Loucy (cell line): ENCODE measurements around the gene CAMTA1.

Source experiments
- EZH2phosphoT487 ChIP-seq: fragments of 200-600 bp; IDR thresholded peaks from 2 replicates; pipeline ENCODE4 v1.6.1; 2018; ENCODE audit warnings: antibody characterized with exemption, mild to moderate bottlenecking, moderate library complexity, borderline replicate concordance
- TF ChIP-seq, protein P1 (sequence below): fragments of 200-600 bp; sonication (generic); conservative IDR thresholded peaks from 2 replicates; pipeline ENCODE4 v1.5.1; 2014; ENCODE audit warnings: mild to moderate bottlenecking, antibody characterized with exemption, low read length

DNA sequence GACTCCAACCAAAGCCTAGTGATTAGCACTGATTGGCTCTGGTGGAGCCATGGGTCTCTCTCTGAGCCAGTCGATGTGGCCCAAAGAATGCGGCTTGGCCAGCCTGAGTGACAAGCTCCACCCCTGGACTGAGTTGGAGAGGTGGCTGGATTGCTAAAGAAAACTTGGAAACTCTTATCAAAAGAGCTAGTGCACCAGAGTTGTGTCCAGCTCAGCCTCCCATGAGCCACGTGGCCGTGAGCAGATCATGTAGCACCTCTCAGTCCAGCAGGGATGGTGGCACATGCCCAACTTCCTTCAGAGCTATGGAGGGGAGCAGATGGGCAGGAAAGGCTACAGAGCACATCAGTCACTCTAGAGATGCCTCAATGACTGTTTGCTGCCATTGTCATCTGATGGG is 843.0 kb downstream of the CAMTA1 start:
- TF ChIP-seq EZH2phosphoT487, result no peak
- TF ChIP-seq, protein P1, sequence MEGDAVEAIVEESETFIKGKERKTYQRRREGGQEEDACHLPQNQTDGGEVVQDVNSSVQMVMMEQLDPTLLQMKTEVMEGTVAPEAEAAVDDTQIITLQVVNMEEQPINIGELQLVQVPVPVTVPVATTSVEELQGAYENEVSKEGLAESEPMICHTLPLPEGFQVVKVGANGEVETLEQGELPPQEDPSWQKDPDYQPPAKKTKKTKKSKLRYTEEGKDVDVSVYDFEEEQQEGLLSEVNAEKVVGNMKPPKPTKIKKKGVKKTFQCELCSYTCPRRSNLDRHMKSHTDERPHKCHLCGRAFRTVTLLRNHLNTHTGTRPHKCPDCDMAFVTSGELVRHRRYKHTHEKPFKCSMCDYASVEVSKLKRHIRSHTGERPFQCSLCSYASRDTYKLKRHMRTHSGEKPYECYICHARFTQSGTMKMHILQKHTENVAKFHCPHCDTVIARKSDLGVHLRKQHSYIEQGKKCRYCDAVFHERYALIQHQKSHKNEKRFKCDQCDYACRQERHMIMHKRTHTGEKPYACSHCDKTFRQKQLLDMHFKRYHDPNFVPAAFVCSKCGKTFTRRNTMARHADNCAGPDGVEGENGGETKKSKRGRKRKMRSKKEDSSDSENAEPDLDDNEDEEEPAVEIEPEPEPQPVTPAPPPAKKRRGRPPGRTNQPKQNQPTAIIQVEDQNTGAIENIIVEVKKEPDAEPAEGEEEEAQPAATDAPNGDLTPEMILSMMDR, result no peak
